Panc1 (cell line): ENCODE data around the gene GIGYF1.

ENCODE experiments used
- CTCF ChIP-seq: fragments of 450-650 bp; IDR thresholded peaks from 2 replicates; pipeline ENCODE4 v1.5.1; 2017; ENCODE audit warnings: mild to moderate bottlenecking
- POLR2AphosphoS5 ChIP-seq: IDR thresholded peaks from 2 replicates; pipeline ENCODE4 v1.6.1; 2012; ENCODE audit warnings: mild to moderate bottlenecking, low read depth, low read length, moderate library complexity
- REST ChIP-seq, 2 experiments: IDR thresholded peaks; 2 replicates each; pipeline ENCODE4 v1.6.1; 2011 to 2012; ENCODE audit warnings: low read depth in 2 of 2, control low read depth in 1 of 2, low read length in 1 of 2, mild to moderate bottlenecking in 1 of 2, moderate library complexity in 1 of 2; ENCODE audit not compliant: insufficient read depth in 1 of 2
- SIN3A ChIP-seq: IDR thresholded peaks from 2 replicates; pipeline ENCODE4 v1.6.1; 2012; ENCODE audit warnings: low read depth, mild to moderate bottlenecking, low read length, moderate library complexity, borderline replicate concordance; ENCODE audit not compliant: insufficient read depth

- TF ChIP-seq CTCF (no peak), POLR2AphosphoS5 (no peak; the same call in 1 of the 2 replicates), SIN3A (peak; percentile 38; the same call in 1 of the 2 replicates), REST (IDR thresholded peaks at IDR 0.05; ENCODE audit: insufficient read depth in 1 of 2, low read depth in 2 of 2, low read length in 1 of 2) (no peak)
Measured at GRCh38 chr7:100673942-100674410, 20.1 kb downstream of the GIGYF1 start.
